ENCODE measurements around the gene MYDGF. TPM values are rescaled to one million over a fixed set of nuclear protein-coding genes. Genes with fewer than 3 reads are reported as not detected.
"Not testable (repeated sequence)": the region's sequence is repeated elsewhere in the genome, so short reads cannot be mapped to it uniquely, and the experiment has no call there.

Gene MYDGF
- polyA plus RNA-seq, 3 donors: 76.1 to 93.4 (median 83.7) TPM

GRCh38 chr19:4680021-4680420 lies 9.9 kb upstream of the MYDGF start:
- not testable (repeated sequence) for DNase-seq

DNA sequence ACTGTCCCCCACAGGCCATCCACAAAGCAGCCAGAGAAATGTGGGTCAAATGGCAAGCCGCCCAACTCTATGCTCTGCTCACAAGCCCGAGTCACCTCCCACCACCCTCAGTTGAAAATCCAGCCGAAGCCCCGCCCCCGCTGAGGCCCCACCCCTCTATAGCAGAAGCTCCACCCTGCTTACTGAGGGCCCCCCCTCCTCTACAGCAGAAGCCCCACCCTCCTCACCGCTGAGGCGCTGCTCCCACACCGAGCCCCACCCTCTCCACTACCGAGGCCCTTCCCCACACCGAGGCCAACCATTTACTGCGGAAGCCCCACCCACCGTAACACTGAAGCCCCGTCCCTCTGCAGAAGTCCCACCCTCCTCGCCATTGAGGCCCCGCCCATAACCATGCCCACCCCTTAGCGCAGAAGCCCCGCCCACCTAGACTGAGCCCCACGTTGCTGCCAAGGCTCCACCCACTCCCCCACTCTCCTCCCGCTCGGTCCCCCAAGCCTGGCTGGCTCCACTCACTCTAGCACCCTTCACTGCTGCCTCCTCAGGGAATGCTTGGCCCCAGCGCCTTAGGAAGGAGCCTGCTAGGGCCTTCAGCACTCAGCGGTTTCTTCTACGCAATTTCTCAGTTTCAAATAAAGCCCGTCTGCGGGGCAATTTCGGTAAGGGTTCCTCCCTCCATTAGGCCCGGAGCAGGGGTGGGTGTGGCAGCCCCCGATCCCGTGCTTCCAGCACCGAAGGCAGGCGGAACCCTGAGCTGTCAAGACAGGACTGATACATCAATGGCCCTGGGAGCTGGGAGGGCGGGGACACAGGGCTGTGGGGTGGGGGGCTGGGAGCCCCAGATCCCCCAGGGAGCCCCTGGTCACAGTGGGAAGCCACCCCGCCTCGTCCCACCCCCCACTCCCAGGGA lies 9.0 kb upstream of the MYDGF start:
- no peak for DNase-seq

GRCh38 chr19:4676955-4677731 lies 7.0 kb upstream of the MYDGF start:
- no peak for DNase-seq

DNA sequence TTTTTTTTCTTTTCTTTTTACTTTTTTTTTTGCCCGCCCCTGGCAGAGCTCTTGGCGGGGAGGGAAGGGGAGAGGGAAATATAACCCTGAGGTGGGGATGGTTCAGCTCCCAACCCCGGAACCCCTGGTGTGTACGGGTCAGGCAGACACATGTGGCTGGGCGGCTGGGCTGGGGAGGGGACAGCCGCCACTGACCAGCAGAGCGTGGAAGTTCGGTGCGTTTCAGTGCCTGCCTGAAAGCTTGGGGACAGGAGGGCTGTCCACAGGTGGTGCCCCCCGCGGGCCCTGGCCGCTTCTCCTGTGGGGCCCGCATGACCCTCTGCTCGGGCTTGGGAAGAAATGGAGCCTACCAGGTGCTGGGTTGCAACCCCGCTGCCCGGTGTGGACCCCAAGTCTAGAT lies 5.2 kb upstream of the MYDGF start:
- DNase-seq: no peak

GRCh38 chr19:4673726-4674125 lies 3.6 kb upstream of the MYDGF start:
- DNase-seq: no peak

- DNase-seq: no peak
These were observed 3.1 kb upstream of the MYDGF start for GRCh38 chr19:4673216-4673615.

GRCh38 chr19:4671185-4671851 lies 1.2 kb upstream of the MYDGF start:
- no peak for DNase-seq

DNA sequence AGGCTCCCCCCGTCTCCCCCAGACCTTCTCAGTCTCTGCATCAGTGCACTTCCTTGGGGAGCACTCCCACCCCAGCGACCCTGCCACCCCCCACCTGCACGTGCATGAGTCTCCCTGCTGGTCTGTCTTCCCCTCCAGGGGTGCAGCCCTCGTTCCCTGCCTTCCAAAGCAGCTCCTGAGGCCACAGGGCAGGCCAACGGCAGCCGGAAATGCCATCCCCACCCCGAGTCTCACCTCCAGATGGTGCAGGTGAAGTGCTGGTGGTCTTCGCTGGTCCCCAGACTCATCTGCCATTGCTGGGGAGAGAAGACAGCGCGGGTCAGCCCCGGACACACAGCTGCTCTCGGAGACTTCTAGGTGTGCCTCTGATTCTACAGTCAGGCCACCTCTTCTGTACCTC lies 5.5 kb downstream of the MYDGF start:
- no peak for DNase-seq

GRCh38 chr19:4662812-4663211 lies 7.3 kb downstream of the MYDGF start:
- no peak for DNase-seq

GRCh38 chr19:4662020-4662695 lies 8.0 kb downstream of the MYDGF start:
- no peak for DNase-seq

DNA sequence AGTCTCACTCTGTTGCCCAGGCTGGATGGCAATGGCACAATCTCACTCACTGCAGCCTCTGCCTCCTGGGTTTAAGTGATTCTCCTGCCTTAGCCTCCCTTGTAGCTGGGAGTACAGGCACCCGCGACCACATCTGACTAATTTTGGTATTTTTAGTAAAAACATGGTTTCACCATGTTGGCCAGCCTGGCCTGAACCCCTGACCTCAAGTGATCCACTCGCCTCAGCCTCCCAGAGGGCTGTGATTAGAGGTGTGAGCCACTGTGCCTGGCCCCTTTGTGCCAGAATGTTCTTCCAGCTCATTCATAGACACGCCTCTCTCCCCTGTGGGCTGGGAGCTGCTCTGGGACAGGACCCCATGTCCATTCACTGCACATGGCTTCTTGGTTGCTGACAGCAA lies 9.1 kb downstream of the MYDGF start:
- no peak for DNase-seq

DNA sequence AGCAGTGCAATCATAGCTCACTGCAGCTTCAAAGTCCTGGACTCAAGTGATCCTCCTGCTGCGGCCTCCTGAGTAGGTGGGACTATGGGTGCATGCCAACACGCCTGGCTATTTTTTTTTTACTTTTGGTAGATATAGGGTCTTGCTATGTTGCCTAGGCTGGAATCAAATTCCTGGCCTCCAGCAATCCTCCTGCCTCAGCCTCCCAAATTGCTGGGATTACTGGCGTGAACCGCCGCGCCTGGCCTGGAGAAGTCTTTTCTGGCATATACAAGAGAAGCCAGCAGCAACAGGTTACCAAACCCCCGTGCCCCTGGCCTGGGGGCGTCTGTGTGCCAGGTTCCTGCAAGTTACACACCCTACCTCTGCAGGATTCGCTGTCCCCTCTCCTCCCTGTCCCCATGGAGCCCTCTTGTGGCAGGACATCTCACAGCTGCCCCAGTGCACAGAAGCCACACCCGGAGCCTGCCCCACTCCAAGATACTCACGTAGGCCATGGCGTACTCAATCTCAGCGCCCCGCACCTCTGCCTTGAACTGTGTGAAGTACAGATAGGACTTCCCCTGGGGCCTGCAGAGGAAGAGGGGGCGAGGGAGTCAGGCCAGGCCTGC lies 9.9 kb downstream of the MYDGF start:
- DNase-seq: no peak

DNA sequence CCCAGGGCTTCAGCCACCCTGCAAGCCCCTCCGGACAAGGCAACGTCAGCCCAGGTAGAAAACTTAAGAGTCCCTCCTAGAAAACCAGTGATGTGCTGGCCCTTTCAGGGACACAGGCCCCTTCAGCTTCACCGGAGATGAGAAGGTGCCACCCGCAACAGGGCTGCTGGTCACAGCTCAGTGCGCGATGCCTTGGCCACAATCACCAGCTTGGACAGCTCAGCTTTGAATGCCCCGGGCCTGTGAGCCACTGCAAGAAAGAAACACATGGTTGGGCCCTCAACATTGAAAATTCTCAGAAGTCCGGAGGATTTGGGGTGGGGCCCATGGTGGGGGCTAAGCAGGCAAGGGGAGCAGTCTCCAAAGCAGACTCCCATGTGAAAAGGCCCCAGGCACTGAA lies 12.3 kb downstream of the MYDGF start:
- no peak for DNase-seq

DNA sequence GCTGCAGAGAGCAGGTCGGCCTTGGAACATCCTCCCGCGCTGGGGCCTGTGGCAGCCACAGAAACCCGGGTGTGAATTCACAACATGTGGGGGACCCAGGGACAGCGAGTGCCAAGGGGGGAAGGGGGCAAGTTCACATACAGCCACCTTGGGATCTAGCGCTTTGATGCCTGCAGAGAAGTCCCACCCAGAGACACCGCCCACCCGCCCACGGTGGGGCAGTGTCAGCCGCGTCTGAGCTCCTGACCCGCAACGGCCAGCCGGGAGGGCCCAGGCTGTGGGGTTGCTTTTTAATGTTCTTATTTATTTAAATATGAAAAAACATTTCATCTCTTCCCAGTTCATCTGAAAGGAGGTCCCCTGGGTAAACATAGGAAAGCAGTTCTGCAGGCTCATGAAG lies 12.9 kb downstream of the MYDGF start:
- DNase-seq: no peak

- no peak for DNase-seq
These were observed 14.0 kb downstream of the MYDGF start for GRCh38 chr19:4656102-4656501.

- DNase-seq: no peak
These were observed 15.4 kb downstream of the MYDGF start for GRCh38 chr19:4654437-4655361.

DNA sequence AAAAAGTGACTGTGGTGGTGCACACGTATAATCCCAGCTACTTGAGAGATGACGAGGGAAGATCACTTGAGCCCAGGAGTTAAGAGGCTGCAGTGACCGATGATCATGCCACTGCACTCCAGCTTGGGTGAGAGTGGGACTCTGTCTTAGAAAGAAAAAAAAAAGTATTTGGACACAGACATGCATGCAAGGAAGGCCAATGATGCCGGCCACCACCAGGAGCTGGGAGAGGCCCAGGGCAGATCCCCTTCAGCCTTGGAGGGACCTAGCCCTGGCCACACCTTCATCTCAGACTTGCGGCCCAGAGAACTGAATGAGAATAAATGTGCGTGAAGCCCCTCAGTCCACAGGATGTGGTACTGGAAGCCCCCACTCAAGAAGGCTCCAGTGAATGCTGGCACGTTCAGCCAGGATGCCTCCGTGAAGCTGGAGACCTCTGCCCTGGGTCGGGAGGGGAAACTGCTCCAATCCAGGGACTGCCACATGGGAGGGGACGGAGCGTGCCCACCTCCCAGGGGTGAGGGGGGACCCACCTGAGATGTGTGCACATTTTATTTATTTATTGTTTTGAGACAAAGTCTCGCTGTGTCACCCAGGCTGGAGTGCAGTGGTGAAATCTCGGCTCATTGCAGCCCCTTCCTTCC lies 16.2 kb downstream of the MYDGF start:
- no peak for DNase-seq

DNA sequence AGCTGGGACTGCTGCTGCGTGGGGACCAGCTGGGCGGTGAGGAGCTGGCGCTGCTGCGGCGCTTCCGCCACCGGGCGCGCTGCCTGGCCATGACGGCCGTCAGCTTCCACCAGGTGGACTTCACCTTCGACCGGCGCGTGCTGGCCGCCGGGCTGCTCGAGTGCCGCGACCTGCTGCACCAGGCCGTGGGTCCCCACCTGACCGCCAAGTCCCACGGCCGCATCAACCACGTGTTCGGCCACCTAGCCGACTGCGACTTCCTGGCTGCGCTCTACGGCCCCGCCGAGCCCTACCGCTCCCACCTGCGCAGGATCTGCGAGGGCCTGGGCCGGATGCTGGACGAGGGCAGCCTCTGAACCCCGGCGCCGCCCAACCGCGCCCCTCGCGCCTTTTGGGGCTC lies 18.1 kb downstream of the MYDGF start:
- DNase-seq: no peak

- DNase-seq: no peak
These were observed 20.0 kb downstream of the MYDGF start for GRCh38 chr19:4650159-4650558.
